Activated CD8-positive, alpha-beta memory T cell treated with anti-CD3 and anti-CD28 coated beads for 24 hours (primary cell): ENCODE data around the gene STAB1.

Experiments used
- DNase-seq: peaks from one replicate; pipeline ENCODE4 v3.0.0-alpha.2; 2020

Gene STAB1

GRCh38 chr3:52494886-52495495 lies at the start of gene STAB1:
TSS of gene STAB1 (plus strand) at chr3:52495338. CDS start at chr3:52495414, 76 bp downstream.
- no peak for DNase-seq

GRCh38 chr3:52446042-52446441 lies 49.1 kb upstream of the STAB1 start:
- DNase-seq: no peak

- DNase-seq: peak; percentile 91
Measured at GRCh38 chr3:52446631-52447511, 48.3 kb upstream of the STAB1 start.

- DNase-seq: no peak
Measured at GRCh38 chr3:52447512-52448355, 47.4 kb upstream of the STAB1 start.

- DNase-seq: no peak
Measured at GRCh38 chr3:52450489-52451236, 44.5 kb upstream of the STAB1 start.

GRCh38 chr3:52451237-52452083 lies 43.7 kb upstream of the STAB1 start:
- DNase-seq: no peak

GRCh38 chr3:52452126-52452525 lies 43.0 kb upstream of the STAB1 start:
- no peak for DNase-seq

- no peak for DNase-seq
Measured at GRCh38 chr3:52452570-52453221, 42.4 kb upstream of the STAB1 start.

- no peak for DNase-seq
Measured at GRCh38 chr3:52453496-52454249, 41.5 kb upstream of the STAB1 start, which contains the start of gene TNNC1. TSS of gene TNNC1 (minus strand) at chr3:52454041. CDS start at chr3:52454015, 26 bp downstream.

GRCh38 chr3:52454250-52454937 lies 40.7 kb upstream of the STAB1 start:
- DNase-seq: peak; percentile 73

- DNase-seq: no peak
Measured at GRCh38 chr3:52454938-52455282, 40.2 kb upstream of the STAB1 start.

GRCh38 chr3:52455283-52456168 lies 39.6 kb upstream of the STAB1 start, which contains the start of gene NISCH:
TSS of gene NISCH (plus strand) at chr3:52455604. CDS start at chr3:52455642, 38 bp downstream.
- DNase-seq: peak; percentile 99

- peak; percentile 68 for DNase-seq
Measured at GRCh38 chr3:52456169-52456799, 38.9 kb upstream of the STAB1 start.

- no peak for DNase-seq
Measured at GRCh38 chr3:52456800-52457183, 38.3 kb upstream of the STAB1 start.

- no peak for DNase-seq
Measured at GRCh38 chr3:52458031-52458760, 36.9 kb upstream of the STAB1 start.

- no peak for DNase-seq
Measured at GRCh38 chr3:52458770-52459545, 36.2 kb upstream of the STAB1 start.
